Stimulated activated CD8-positive, alpha-beta memory T cell treated with anti-CD3 and anti-CD28 coated beads, Interleukin-7, amount 100 ng/mL, for 1 hour (primary cell): ENCODE measurements around the gene GNLY.

Source experiments
- DNase-seq, 2 donors: peaks; one replicate each; pipeline ENCODE4 v3.0.0-alpha.2; 2020; ENCODE audit warnings: low read depth in 2 of 2

Gene GNLY

DNA sequence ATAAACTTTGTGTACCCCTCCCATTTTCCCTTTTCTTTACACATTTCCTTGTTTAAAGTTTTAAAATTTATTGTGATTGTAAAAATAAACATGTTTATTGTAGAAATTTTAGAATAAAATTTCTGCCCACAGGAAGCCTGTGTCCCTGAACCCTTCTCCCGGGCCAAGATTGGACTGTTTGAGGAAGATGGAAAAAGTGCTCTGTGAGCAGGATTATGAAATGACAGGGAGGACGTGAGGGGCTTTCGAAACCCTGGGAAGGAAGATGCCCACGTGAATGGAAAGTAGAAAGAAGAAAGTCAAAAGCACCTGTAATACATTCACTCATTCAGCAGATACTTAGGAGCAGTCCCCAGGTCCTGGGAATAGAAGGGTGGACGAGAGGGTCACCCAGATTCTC is 34.2 kb downstream of the GNLY start:
- DNase-seq = no peak

GRCh38 chr2:85728883-85729824 is 35.0 kb downstream of the GNLY start:
- DNase-seq = peak; percentile 33 to 56

DNA sequence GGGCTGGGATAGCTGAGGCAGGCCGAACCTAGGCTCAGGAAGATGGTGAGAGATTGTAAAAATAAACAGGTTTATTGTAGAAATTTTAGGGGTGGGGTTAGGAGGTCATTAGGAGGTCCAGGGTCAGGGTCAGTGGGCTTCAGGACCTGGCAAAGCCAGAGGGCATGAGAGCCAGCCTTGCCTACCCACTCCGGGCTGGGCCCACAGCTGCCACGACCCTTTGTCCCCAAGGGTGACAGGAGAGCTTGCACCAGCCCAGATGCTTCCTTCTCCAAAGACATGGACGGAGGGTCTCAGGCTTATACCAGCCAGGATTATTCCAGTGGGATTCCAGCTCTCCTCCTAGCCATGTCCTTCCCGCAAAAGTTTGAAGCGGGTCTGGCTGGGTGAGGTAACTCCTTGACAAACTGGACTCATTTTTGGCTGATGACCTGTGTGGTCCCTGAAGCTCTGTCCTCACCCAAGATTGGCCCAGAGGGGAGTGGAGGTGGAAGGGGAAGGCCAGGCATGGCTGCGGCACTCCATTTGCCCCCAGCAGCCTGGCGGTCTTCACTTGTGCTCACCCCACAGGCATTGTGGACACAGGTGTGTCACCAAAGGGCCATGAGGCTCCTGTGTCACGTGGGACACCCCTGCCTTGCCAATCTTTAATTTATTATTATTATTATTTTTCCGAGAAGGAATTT is 35.8 kb downstream of the GNLY start:
- no peak for DNase-seq

DNA sequence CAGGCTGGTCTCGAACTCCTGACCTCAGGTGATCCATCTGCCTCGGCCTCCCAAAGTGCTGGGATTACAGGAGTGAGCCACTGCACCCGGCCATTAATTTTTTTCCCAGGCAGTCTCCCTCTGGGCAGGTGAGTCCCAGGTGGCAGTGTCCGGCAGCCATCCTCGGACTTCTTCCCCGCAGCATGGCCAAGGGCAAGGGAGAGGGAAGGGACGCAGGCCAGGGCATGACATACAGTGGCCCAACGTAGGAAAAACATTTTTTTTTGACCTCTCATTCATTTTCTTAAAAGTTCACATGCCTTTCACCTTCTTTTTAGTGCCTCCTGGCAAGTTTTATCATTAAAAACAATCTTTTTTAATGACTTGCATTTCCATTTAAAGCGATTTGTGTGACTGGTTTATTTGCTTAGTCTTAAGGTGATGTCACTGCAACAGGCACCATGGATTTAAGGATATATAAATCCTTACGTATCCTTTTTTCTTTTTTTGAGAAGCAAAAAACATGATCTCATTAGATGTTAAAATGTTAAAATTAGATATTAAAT is 36.6 kb downstream of the GNLY start:
- DNase-seq = no peak

- DNase-seq = no peak
Observed at GRCh38 chr2:85731606-85732005, 37.4 kb downstream of the GNLY start.

GRCh38 chr2:85732467-85733120 is 38.4 kb downstream of the GNLY start:
- no peak for DNase-seq

DNA sequence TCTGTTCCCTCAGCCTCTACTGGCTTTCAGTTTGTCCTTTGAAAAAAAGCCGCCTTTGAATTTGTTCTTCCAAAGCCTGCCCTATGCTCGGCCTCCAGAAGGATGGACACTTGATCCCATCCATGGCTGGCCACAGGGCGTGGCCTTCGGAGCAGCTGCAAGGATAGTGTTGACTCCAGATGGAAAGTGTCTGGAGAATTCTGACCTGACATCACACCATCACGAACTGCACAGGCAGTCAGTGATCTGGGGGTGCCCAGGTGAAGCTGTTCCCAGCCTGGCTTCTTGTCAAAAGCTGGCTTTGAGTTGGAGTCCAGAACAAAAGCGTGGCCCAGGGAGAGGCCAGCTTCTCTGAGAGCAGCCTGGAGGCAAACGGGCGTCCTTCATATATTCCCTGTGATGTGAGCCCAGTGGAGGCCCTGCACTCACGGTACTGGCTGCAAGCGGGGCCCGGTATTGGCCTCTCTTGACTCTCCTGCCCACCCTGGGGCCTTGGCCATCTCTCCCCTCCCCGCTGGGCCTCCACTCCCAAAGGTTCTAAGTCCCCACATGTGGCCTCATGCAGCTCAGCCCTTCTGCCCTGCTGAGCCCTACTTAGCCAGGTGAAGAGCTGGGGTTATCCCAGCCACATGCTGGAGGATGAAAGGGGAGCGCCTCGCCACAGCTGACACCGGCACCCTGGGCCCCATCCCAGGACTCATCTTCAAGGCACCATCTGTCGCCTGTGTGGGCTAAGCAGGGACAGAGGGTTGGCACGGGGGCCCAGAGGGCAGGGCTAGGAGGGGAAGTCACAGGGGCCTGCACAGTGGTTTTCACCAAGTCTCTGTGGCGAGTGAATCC is 39.2 kb downstream of the GNLY start:
- no peak for DNase-seq

- DNase-seq = no peak
Observed at GRCh38 chr2:85734015-85734414, 39.9 kb downstream of the GNLY start.

- DNase-seq = no peak
Observed at GRCh38 chr2:85734942-85735608, 40.9 kb downstream of the GNLY start.

DNA sequence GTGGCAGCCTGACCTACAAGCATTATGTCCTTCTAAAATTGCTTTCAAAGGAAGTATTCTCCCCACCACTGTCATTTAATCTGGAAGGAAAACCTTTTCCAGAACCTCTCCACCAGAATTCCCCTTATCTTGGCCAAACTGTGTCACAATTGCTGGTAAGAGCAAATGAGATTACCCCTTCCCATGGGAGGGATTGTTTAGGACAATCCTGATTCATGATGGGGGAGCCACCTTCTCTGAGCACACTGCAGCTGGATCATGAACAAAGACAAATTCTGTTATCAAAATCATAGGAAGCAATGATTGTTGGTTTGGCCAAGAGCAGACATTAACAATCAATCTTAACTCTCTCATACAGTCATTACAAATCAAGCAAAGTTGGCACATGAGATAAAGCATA is 41.5 kb downstream of the GNLY start:
- no peak for DNase-seq

DNA sequence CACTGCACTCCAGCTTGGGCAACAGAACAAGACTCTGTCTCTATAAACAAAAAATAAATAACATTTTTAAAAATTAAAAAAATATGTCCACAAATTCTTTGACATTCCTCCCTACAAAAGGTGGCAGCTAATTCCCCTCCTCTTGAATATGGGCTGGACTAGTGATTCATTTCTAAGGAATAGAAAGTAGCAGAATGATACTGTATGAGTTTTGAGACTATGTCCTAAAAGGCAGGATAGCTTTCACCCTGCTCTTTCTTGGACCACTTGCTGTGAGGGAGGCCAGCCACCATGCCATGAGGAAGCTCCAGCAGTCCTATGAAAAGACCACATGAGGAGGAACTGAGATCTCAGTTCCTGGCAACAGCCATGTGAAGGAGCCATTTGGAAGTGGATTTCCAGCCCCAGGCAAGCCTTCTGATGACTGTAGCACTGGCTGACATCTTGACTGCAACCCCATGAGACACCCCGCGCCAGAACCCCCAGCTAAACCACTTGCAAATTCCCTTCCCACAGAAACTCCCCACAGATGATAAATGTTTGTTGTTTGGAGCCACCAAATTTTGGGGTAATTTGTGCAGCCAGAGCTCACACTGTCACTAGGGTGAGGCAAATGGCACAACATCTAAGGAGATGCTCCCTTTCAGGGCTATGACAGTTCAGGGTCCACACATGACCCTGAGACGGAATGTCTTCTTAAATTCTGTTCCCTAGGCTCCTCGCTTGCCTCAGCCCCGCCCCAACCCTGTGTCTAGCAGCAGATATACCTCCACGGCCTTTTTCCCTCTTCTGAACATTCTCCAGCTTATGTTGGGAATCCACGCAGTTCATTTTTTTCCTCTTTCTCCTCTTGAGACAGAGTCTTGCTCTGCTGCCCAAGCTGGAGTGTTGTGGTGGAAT is 42.5 kb downstream of the GNLY start:
- DNase-seq = no peak

DNA sequence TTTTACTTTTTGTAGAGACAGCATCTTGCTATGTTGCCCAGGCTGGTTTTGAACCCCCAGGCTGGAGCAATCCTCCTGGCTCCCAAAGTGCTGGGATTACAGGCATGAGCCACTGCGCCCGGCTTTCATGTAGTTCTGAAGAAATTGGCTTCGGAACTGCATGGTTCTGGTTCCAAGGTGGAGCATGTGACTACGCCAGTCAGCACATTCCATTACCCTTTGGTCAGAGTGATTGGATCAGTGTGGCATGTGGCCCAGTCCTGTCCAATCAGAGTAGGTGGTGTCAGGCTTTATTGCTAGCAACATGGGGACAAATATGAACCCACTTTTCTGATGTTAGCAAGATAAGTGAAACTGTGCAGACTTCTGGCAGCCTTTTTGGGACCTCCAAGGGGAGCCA is 43.3 kb downstream of the GNLY start:
- no peak for DNase-seq

GRCh38 chr2:85737961-85738360 is 43.8 kb downstream of the GNLY start:
- DNase-seq = no peak

GRCh38 chr2:85740193-85740592 is 46.0 kb downstream of the GNLY start:
- DNase-seq = no peak

DNA sequence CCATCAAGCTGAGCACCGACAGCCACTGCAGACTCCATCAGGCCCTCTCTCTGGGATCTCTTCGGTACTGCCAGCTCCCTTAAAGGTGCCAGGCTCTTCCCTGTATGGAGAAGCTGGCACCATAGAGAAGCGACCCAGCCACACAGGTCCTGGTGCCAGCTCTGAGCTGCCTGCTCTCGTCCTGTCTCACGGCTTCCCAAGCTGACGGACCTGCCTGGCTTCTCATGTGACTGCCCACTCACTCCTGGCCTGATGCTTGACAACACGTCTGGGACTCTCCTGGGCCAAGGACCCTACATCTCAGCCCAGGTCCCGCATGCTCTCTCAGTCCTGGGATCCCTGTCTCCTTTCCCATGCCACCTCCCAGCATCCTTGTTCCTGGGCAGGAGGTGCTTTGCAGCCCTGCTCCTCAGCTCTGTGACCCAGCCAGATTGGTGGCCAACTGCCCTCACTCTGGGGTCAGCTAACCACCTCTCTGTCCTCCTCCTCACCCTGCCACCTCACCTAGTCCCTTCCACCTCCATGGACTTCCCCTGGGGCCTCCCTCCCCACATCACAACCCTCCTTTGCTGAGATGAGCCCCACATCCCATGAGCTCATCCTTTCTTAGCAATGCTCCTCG is 47.2 kb downstream of the GNLY start:
- no peak for DNase-seq

DNA sequence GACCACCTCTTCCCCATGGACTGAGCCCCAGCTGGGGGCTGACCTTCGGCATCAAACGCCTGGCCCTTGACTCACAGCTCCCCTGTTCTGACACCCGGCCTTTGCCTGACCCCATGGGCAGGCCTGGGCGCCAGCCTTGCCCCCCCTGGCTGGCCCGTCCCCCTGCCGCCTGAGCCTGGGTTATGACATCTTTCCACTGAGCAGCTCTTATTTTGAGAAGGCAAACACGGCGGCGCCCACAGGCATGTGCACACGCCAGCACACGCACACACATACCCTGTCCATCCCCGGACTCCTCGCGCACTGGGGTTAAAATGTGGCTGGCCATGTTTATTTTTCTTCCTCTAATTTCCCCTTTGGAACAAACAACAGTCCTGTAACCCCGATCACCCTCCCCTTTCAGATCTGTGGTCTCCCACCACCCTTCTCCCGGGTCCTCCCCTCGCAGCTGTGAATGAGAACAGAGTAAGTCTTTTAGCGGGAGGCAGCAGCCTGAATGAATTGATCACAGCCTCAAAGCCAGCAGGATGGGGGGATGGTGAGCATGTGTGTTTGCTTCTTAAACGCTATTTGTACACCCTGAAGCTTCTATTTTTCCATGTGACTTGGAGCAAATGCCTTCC is 47.8 kb downstream of the GNLY start:
- DNase-seq = no peak

DNA sequence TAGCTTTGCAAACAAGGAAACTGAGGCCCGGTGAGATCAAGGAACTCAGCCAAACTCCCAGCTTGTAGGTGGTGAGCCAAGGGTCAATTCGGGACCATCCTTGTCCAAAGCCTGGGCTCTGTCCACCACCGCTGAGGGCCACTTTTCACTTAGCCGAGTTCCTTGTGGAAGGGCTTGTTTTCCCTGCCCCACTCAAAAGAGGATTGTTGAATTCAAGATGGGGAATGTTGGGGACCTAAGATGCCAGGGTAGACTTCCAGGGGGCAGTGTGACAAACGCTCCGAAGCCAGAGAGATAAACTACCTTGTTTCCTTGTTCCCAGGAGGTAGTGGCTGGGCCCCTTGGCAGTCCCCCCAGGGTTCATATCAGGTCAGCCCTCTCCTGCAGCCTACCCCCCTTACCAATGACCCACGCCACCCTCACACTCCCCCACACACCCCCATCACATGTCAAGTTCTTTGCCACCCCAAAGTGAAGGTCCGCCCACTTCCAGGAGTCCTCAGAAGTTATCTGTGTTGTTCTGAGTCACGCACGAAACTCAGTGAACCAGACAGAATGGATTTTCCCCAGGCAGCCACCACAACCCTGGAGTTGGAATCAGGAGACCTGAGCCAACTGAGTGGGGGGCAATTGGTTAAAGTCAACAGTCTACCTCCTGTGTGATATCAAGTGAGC is 49.3 kb downstream of the GNLY start:
- DNase-seq = no peak

GRCh38 chr2:85744055-85744454 is 49.9 kb downstream of the GNLY start:
- DNase-seq = no peak
